ENCODE results near the gene PLEKHM2. TPM values are rescaled to one million over a fixed set of nuclear protein-coding genes. Genes with fewer than 3 reads are reported as not detected.

Gene PLEKHM2
- total RNA-seq, 4 donors from 2014 or later: 55.5 to 98.7 (median 61.9) TPM

- TF ChIP-seq POLR2A (IDR thresholded peaks at IDR 0.05): no peak
- TF ChIP-seq, protein P1, sequence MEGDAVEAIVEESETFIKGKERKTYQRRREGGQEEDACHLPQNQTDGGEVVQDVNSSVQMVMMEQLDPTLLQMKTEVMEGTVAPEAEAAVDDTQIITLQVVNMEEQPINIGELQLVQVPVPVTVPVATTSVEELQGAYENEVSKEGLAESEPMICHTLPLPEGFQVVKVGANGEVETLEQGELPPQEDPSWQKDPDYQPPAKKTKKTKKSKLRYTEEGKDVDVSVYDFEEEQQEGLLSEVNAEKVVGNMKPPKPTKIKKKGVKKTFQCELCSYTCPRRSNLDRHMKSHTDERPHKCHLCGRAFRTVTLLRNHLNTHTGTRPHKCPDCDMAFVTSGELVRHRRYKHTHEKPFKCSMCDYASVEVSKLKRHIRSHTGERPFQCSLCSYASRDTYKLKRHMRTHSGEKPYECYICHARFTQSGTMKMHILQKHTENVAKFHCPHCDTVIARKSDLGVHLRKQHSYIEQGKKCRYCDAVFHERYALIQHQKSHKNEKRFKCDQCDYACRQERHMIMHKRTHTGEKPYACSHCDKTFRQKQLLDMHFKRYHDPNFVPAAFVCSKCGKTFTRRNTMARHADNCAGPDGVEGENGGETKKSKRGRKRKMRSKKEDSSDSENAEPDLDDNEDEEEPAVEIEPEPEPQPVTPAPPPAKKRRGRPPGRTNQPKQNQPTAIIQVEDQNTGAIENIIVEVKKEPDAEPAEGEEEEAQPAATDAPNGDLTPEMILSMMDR (IDR thresholded peaks at IDR 0.05): no peak
- WGBS, 2 donors: 87 to 88% methylated on average over 5 of the region's 5 CpGs
- intact Hi-C loops (cut with DNase I; ENCODE audit: low total_unique reads): no loop called here
- H3K4me3 ChIP-seq (ENCODE audit: low read depth, poor library complexity, severe bottlenecking): no peak overlapping the region
- DNase-seq (ENCODE audit: low spot score in 2 of 2): no peak
These were observed 83.8 kb downstream of the PLEKHM2 start for GRCh38 chr1:15767941-15768340.

GRCh38 chr1:15768388-15768787 lies 84.3 kb downstream of the PLEKHM2 start:
- DNase-seq (ENCODE audit: low spot score in 2 of 2): no peak
- intact Hi-C loops (cut with DNase I; ENCODE audit: low total_unique reads): no loop called here
- 96% methylated on average over 7 of the region's 7 CpGs for WGBS, 2 donors
- H3K4me3 ChIP-seq (ENCODE audit: low read depth, poor library complexity, severe bottlenecking): no peak overlapping the region
- TF ChIP-seq POLR2A (IDR thresholded peaks at IDR 0.05): no peak
- TF ChIP-seq, protein P1 (IDR thresholded peaks at IDR 0.05): no peak

DNA sequence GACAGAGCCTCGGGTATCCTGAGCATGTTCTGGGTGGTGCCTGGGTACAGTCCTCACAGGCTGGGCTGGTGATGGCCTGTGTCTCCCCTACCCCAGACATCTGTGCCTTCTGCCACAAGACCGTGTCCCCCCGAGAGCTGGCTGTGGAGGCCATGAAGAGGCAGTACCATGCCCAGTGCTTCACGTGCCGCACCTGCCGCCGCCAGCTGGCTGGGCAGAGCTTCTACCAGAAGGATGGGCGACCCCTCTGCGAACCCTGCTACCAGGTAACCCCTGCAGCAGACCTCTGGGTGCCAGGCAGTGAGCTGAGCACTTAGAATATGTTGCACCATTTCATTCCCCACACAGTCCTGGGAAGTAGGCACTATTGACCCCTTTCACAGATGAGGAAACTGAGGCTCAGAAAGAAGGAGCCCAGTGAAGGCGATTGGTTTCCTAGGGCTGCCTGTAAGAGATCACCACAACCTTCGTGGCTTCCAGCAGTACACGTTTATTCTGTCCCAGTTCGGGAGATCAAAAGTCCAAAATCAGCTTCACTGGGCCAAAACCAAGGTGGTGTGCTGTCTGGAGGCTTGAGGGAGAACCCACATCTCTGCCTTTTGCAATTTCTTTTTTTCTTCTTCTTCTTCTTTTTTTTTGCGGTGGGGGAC lies 86.3 kb downstream of the PLEKHM2 start:
- no peak for TF ChIP-seq POLR2A (IDR thresholded peaks at IDR 0.05)
- TF ChIP-seq, protein P1 (IDR thresholded peaks at IDR 0.05): no peak

GRCh38 chr1:15771836-15772515 lies 87.9 kb downstream of the PLEKHM2 start:
- WGBS, 2 donors: 74 to 86% methylated on average over 6 of the region's 6 CpGs
- no peak for DNase-seq (ENCODE audit: low spot score in 2 of 2)
- no peak for TF ChIP-seq POLR2A (IDR thresholded peaks at IDR 0.05)
- TF ChIP-seq, protein P1 (IDR thresholded peaks at IDR 0.05): no peak
- intact Hi-C loops (cut with DNase I; ENCODE audit: low total_unique reads): no loop called here
- no peak overlapping the region for H3K4me3 ChIP-seq (ENCODE audit: low read depth, poor library complexity, severe bottlenecking)

More for the DNA sequence above, 86.3 kb downstream of the PLEKHM2 start:
- intact Hi-C loops (cut with DNase I; ENCODE audit: low total_unique reads): no loop called here
- DNase-seq (ENCODE audit: low spot score in 2 of 2): no peak
- WGBS, 2 donors: 95% methylated on average over 14 of the region's 14 CpGs
- H3K4me3 ChIP-seq (ENCODE audit: low read depth, poor library complexity, severe bottlenecking): no peak overlapping the region

- no peak overlapping the region for H3K4me3 ChIP-seq (ENCODE audit: low read depth, poor library complexity, severe bottlenecking)
- intact Hi-C loops (cut with DNase I; ENCODE audit: low total_unique reads): no loop called here
- no peak for TF ChIP-seq POLR2A (IDR thresholded peaks at IDR 0.05)
- TF ChIP-seq, protein P1 (IDR thresholded peaks at IDR 0.05): no peak
- 84 to 87% methylated on average over 2 of the region's 2 CpGs for WGBS, 2 donors
- DNase-seq (ENCODE audit: low spot score in 2 of 2): no peak
These were observed 91.6 kb downstream of the PLEKHM2 start for GRCh38 chr1:15775706-15776105.

All from lower leg skin (tissue), 4 donors.